SK-N-SH (cell line): Measurements from ENCODE around the gene TBX2.

Source experiments
- CTCF ChIP-seq: fragments of 200-600 bp; sonication (generic); IDR thresholded peaks from 2 replicates; pipeline ENCODE4 v1.6.1; 2017; ENCODE audit warnings: antibody characterized with exemption, mild to moderate bottlenecking, moderate library complexity
- EZH2phosphoT487 ChIP-seq: fragments of 200-600 bp; sonication (generic); IDR thresholded peaks from 2 replicates; pipeline ENCODE4 v1.6.1; 2017; ENCODE audit warnings: low read depth, mixed run types, mild to moderate bottlenecking, antibody characterized with exemption, moderate library complexity, borderline replicate concordance
- GABPA ChIP-seq: IDR thresholded peaks from 2 replicates; pipeline ENCODE4 v1.4.0; 2012; ENCODE audit warnings: low read depth, mild to moderate bottlenecking
- JUND ChIP-seq: IDR thresholded peaks from 2 replicates; pipeline ENCODE4 v1.4.0; 2012
- MEF2A ChIP-seq: IDR thresholded peaks from 2 replicates; pipeline ENCODE4 v1.4.0; 2012; ENCODE audit warnings: low read depth, borderline replicate concordance
- RFX5 ChIP-seq: IDR thresholded peaks from 2 replicates; pipeline ENCODE4 v1.6.1; 2012; ENCODE audit warnings: mild to moderate bottlenecking, improper control_type of control experiment, low read length
- SMC3 ChIP-seq: IDR thresholded peaks from 2 replicates; pipeline ENCODE4 v1.6.1; 2012; ENCODE audit warnings: low read depth, low read length, improper control_type of control experiment
- TCF12 ChIP-seq: IDR thresholded peaks from 2 replicates; pipeline ENCODE4 v1.4.0; 2012
- YY1 ChIP-seq: IDR thresholded peaks from 2 replicates; pipeline ENCODE4 v1.4.0; 2012; ENCODE audit warnings: low read depth, mild to moderate bottlenecking

GRCh38 chr17:61379457-61380216 is 20.0 kb upstream of the TBX2 start:
- no peak for TF ChIP-seq MEF2A
- no peak for TF ChIP-seq SMC3
- no peak for TF ChIP-seq GABPA
- no peak for TF ChIP-seq CTCF
- TF ChIP-seq TCF12: no peak
- no peak for TF ChIP-seq JUND
- no peak for TF ChIP-seq YY1
- no peak for TF ChIP-seq EZH2phosphoT487
- TF ChIP-seq RFX5: no peak
